Omental fat pad (tissue), 4 donors: ENCODE data around the gene KNDC1. TPM values are rescaled to one million over a fixed set of nuclear protein-coding genes. Genes with fewer than 3 reads are reported as not detected.

ENCODE experiments used
- ATAC-seq: fragments of 150-250 bp; one replicate; pipeline ENCODE4 v1.9.1; 2016; ENCODE audit warnings: mild to moderate bottlenecking, moderate library complexity; ENCODE audit not compliant: low FRiP score
- DNase-seq: peaks from one replicate; pipeline ENCODE4 v3.0.0-alpha.2; 2019; ENCODE audit warnings: low spot score
- total RNA-seq, 4 donors: library from RNA; depleted of rRNA; stranded (reverse); fragments of >200 nt; gene quantifications; one replicate each; pipeline ENCODE4 v1.1.0, GENCODE V29; 2016
- TF ChIP-seq, protein P1 (sequence below), 3 donors: fragments of 450-650 bp; IDR thresholded peaks; one replicate each; pipeline ENCODE4 v1.5.1; 2016 to 2017; ENCODE audit warnings: antibody characterized with exemption in 3 of 3, mild to moderate bottlenecking in 3 of 3, moderate library complexity in 2 of 3

KNDC1 gene
- total RNA-seq, 4 donors from 2014 or later = 0.16 to 7.7 (median 1.7) TPM

GRCh38 chr10:133177380-133178157 is 17.6 kb downstream of the KNDC1 start:
- TF ChIP-seq, protein P1, sequence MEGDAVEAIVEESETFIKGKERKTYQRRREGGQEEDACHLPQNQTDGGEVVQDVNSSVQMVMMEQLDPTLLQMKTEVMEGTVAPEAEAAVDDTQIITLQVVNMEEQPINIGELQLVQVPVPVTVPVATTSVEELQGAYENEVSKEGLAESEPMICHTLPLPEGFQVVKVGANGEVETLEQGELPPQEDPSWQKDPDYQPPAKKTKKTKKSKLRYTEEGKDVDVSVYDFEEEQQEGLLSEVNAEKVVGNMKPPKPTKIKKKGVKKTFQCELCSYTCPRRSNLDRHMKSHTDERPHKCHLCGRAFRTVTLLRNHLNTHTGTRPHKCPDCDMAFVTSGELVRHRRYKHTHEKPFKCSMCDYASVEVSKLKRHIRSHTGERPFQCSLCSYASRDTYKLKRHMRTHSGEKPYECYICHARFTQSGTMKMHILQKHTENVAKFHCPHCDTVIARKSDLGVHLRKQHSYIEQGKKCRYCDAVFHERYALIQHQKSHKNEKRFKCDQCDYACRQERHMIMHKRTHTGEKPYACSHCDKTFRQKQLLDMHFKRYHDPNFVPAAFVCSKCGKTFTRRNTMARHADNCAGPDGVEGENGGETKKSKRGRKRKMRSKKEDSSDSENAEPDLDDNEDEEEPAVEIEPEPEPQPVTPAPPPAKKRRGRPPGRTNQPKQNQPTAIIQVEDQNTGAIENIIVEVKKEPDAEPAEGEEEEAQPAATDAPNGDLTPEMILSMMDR (IDR thresholded peaks at IDR 0.05) = no peak
- no peak for ATAC-seq
- DNase-seq = no peak

GRCh38 chr10:133178357-133179127 is 18.5 kb downstream of the KNDC1 start:
- no peak for DNase-seq

DNA sequence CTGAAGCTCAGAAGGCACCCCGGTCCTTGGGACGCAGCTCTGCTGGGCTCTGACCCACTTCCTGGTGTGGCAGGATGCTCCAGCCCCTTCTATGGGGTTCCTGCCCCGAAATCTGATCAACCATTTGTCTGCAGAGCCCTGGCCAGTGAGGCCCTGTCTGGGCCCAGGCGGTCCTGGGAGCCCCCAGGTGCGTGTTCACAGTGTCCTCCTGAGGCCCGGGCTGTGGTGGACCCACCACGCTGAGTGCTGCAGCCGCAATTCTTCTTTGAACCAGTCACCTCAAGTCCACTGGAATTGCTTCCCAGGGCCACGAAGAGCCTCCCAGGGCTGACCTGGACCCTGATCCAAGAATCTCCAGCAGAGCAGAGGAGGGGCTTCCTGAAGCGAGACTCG is 19.1 kb downstream of the KNDC1 start:
- no peak for ATAC-seq
- TF ChIP-seq, protein P1 (IDR thresholded peaks at IDR 0.05) = no peak
- no peak for DNase-seq

More at GRCh38 chr10:133178357-133179127, 18.5 kb downstream of the KNDC1 start:
- TF ChIP-seq, protein P1 (IDR thresholded peaks at IDR 0.05) = no peak
- no peak for ATAC-seq

DNA sequence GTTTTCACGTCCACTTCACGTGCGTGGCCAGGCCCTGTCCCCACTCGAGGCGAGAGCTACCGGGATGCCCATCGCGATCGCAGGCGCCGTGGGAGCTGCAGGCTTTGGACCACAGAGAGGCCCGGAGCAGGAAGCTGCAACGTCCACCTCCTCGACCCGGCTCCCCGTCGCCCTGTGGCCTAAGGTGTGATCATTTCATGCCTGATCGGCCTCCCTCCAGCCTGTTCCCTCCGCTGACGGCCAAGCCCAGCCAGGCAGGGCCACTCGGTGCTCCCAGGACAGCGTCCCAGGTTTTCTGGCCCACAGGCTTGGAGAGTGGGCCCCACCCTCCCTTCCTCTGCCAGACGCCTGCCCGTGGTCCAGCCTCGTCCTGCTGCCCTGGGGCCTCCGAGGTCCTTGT is 19.6 kb downstream of the KNDC1 start:
- ATAC-seq (no peak), DNase-seq (no peak)
- TF ChIP-seq, protein P1 (IDR thresholded peaks at IDR 0.05) = no peak

- DNase-seq (no peak), ATAC-seq (no peak)
- TF ChIP-seq, protein P1 (IDR thresholded peaks at IDR 0.05) = no peak
Measured at GRCh38 chr10:133180192-133180964, 20.4 kb downstream of the KNDC1 start.

GRCh38 chr10:133180965-133181639 is 21.1 kb downstream of the KNDC1 start:
- ATAC-seq = no peak
- TF ChIP-seq, protein P1 (IDR thresholded peaks at IDR 0.05) = no peak
- DNase-seq = no peak
